Smooth muscle cell (in vitro differentiated cells): ENCODE data around the gene CASD1. TPM values are rescaled to one million over a fixed set of nuclear protein-coding genes. Genes with fewer than 3 reads are reported as not detected.

Experiments used
- DNase-seq: peaks from one replicate; lab custom pipeline; 2025; ENCODE audit not compliant: unreplicated experiment; lab: John Stamatoyannopoulos, UW
- H2AFZ ChIP-seq: fragments of 200-600 bp; sonication (generic); 2 replicates; pipeline ENCODE4 v1.6.0; 2016; ENCODE audit warnings: antibody characterized with exemption, low read depth, mild to moderate bottlenecking
- H3F3A ChIP-seq: fragments of 200-600 bp; sonication (generic); 2 replicates; pipeline ENCODE4 v1.6.0; 2017; ENCODE audit warnings: antibody characterized with exemption, low read depth
- H3K27ac ChIP-seq: fragments of 200-600 bp; sonication (generic); 2 replicates; pipeline ENCODE4 v1.5.1; 2016; ENCODE audit warnings: low read depth, mild to moderate bottlenecking
- H3K27me3 ChIP-seq: fragments of 200-600 bp; sonication (generic); 2 replicates; pipeline ENCODE4 v1.6.1; 2016; ENCODE audit warnings: low read depth, mild to moderate bottlenecking
- H3K36me3 ChIP-seq: fragments of 200-600 bp; sonication (generic); 2 replicates; pipeline ENCODE4 v1.5.1; 2016; ENCODE audit warnings: low read depth
- H3K4me1 ChIP-seq: fragments of 200-600 bp; sonication (generic); 2 replicates; pipeline ENCODE4 v1.5.1; 2016; ENCODE audit warnings: low read depth
- H3K4me2 ChIP-seq: fragments of 200-600 bp; sonication (generic); 2 replicates; pipeline ENCODE4 v1.6.0; 2016; ENCODE audit warnings: mild to moderate bottlenecking
- H3K4me3 ChIP-seq: fragments of 200-600 bp; sonication (generic); 2 replicates; pipeline ENCODE4 v1.5.1; 2016; ENCODE audit warnings: mild to moderate bottlenecking
- H3K79me2 ChIP-seq: fragments of 200-600 bp; sonication (generic); 2 replicates; pipeline ENCODE4 v1.6.0; 2016; ENCODE audit warnings: low read depth, mild to moderate bottlenecking
- H3K9ac ChIP-seq: fragments of 200-600 bp; sonication (generic); 2 replicates; pipeline ENCODE4 v1.6.0; 2016; ENCODE audit warnings: low read depth
- H3K9me3 ChIP-seq: fragments of 200-600 bp; sonication (generic); replicated peaks from 2 replicates; pipeline ENCODE4 v1.5.1; 2016; ENCODE audit warnings: low read depth
- H4K20me1 ChIP-seq: fragments of 200-600 bp; sonication (generic); 2 replicates; pipeline ENCODE4 v1.6.0; 2016; ENCODE audit warnings: low read depth
- CTCF ChIP-seq: fragments of 200-600 bp; sonication (generic); IDR thresholded peaks from 2 replicates; pipeline ENCODE4 v1.5.1; 2017; ENCODE audit warnings: borderline replicate concordance, mild to moderate bottlenecking, antibody characterized with exemption; ENCODE audit not compliant: insufficient read depth, poor library complexity, severe bottlenecking
- WGBS: methylation state at CpG from one replicate; pipeline ENCODE4 v1.1.7; 2016; ENCODE audit warnings: low lambda C conversion rate; 5-methylcytosine and 5-hydroxymethylcytosine counted together
- polyA plus RNA-seq: library from polyadenylated mRNA; unstranded; fragments of >200 nt; fragmentation: Nextera tagmentation; extraction: Ambion mirVana; gene quantifications from 2 replicates; pipeline ENCODE4 v1.2.1, GENCODE V29; 2016
- total RNA-seq: library from RNA; depleted of rRNA; stranded (reverse); fragments of >200 nt; gene quantifications from 2 replicates; pipeline ENCODE4 v1.2.3, GENCODE V29; 2014

The CASD1 gene
- total and polyA plus RNA-seq, 2 experiments from 2014 or later, result 9.8 to 33.6 TPM

- TF ChIP-seq CTCF, result no peak
- WGBS, result 86% methylated on average over 1 of the region's 1 CpG
- Histone ChIP-seq H3K36me3 (peaks cover 8% of the 10 kb centered on the region), H3K27me3 (no peaks in the 10 kb centered on the region), H3K4me3 (no peak overlapping the region), H3K79me2 (no peaks in the 10 kb centered on the region), H3K9me3 (peaks cover 18% of the 10 kb centered on the region), H3K9ac (peak overlapping the region; percentile 12), H3F3A (no peaks in the 10 kb centered on the region), H3K4me1 (no peaks in the 10 kb centered on the region), H3K4me2 (no peak overlapping the region), H2AFZ (no peak overlapping the region), H3K27ac (peak overlapping the region; percentile 49), H4K20me1 (no peaks in the 10 kb centered on the region)
- no peak for DNase-seq
Measured at GRCh38 chr7:94577357-94577756, 67.7 kb downstream of the CASD1 start.

DNA sequence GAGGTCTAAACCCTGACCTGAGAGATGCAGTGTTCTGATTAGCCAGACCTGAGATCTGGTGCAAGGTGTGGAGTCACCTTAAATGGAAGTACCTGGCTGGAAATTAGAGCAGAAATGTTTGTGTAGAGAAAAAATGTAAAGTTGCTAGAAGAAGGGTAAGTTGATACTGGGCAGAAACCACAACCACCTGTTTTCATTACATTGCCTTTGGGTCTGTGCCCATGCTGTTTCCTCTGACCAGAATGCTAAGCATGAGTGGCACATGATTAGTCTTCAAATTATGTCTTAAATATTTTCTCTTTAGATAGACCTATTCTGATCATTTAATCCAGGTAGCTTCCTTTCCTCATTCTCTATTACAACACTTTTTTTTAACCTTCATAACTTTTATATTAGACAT lies 69.0 kb downstream of the CASD1 start:
- H2AFZ ChIP-seq, result no peak overlapping the region
- H3K27me3 ChIP-seq, result no peaks in the 10 kb centered on the region
- no peak overlapping the region for H3K9ac ChIP-seq
- no peak for DNase-seq
- H3K36me3 ChIP-seq, result peaks cover 8% of the 10 kb centered on the region
- no peaks in the 10 kb centered on the region for H3K4me1 ChIP-seq
- no peak overlapping the region for H3K4me3 ChIP-seq
- no peaks in the 10 kb centered on the region for H3F3A ChIP-seq
- no peak for TF ChIP-seq CTCF
- peaks cover 18% of the 10 kb centered on the region for H3K9me3 ChIP-seq
- no peak overlapping the region for H3K27ac ChIP-seq
- H4K20me1 ChIP-seq, result no peaks in the 10 kb centered on the region
- no peaks in the 10 kb centered on the region for H3K79me2 ChIP-seq
- H3K4me2 ChIP-seq, result no peak overlapping the region

GRCh38 chr7:94579470-94579869 lies 69.9 kb downstream of the CASD1 start:
- Histone ChIP-seq H2AFZ (no peak overlapping the region), H3K9me3 (peaks cover 18% of the 10 kb centered on the region), H3K9ac (no peak overlapping the region), H3F3A (no peaks in the 10 kb centered on the region), H3K27ac (no peak overlapping the region), H4K20me1 (no peaks in the 10 kb centered on the region), H3K36me3 (peaks cover 8% of the 10 kb centered on the region), H3K4me2 (no peak overlapping the region), H3K4me1 (no peaks in the 10 kb centered on the region), H3K79me2 (no peaks in the 10 kb centered on the region), H3K27me3 (no peaks in the 10 kb centered on the region), H3K4me3 (no peak overlapping the region)
- 93% methylated on average over 2 of the region's 2 CpGs for WGBS
- no peak for TF ChIP-seq CTCF
- DNase-seq, result no peak

DNA sequence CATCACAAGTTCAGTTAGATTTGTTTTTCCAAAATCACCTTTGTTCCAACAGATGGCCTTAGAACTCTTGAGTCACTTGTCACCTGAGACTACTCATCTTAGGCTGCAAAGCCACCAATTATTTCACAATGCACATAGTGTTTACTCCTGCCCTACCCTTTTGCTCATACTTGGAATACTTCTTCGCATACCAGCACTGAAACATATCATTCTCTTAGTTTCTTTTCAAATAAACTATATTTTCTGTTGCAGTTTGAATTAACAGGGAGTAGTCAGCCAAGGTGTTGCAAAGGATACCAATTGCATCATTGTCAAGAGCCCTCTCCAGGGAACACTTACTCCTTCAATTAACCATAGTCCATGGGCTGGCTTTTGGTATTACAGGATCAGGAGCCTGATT lies 71.0 kb downstream of the CASD1 start:
- Histone ChIP-seq H3K4me3 (no peak overlapping the region), H3K27me3 (no peaks in the 10 kb centered on the region), H3K27ac (peak overlapping the region; percentile 14), H2AFZ (no peak overlapping the region), H3K36me3 (no peaks in the 10 kb centered on the region), H3K4me1 (no peaks in the 10 kb centered on the region), H3K9ac (no peak overlapping the region), H3K4me2 (no peak overlapping the region), H3F3A (no peaks in the 10 kb centered on the region), H4K20me1 (no peaks in the 10 kb centered on the region), H3K9me3 (peaks cover 7% of the 10 kb centered on the region), H3K79me2 (no peaks in the 10 kb centered on the region)
- TF ChIP-seq CTCF, result no peak
- WGBS, result 61% methylated on average over 1 of the region's 1 CpG
- no peak for DNase-seq
